ENCODE data around the gene INO80D.

GRCh38 chr2:206000776-206001175, 85.2 kb downstream of the INO80D start:
- no peak for TF ChIP-seq TAF1 (IDR thresholded peaks at IDR 0.05; ENCODE audit: borderline replicate concordance, low read depth, low read length)
- no peak for TF ChIP-seq POLR2AphosphoS5 (IDR thresholded peaks at IDR 0.05; ENCODE audit: low read depth, low read length)
- no peak for TF ChIP-seq POLR2A (IDR thresholded peaks at IDR 0.05; ENCODE audit: low read depth, low read length)
